ENCODE results near the gene SYNM.

Gene SYNM

DNA sequence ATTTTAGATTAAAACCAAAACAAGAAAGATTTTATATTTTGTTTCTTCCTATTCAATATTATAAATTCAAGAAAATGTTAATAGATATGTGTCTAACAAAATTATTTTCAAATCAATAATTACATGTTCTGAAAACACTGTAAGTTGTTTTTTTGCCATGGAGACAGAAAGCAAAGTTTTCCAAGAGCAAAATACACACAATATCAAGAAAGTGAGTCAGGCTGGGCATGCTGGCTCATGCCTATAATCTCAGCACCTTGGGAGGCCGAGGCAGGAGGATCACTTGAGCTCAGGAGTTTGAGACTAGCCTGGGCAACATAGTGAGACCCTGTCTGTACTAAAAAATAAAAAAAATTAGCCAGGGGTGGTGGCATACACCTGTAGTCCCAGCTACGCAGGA is 72.8 kb downstream of the SYNM start:
- Mint-ChIP-seq H3K27me3 (ENCODE audit: low read depth) (no peaks in the 10 kb centered on the region), H3K27ac (no peak overlapping the region), H3K36me3 (ENCODE audit: low read depth) (peaks cover 21% of the 10 kb centered on the region), H3K4me3 (no peak overlapping the region), H3K9me3 (no peaks in the 10 kb centered on the region), H3K4me1 (peaks cover 42% of the 10 kb centered on the region)
- TF ChIP-seq, protein P1, sequence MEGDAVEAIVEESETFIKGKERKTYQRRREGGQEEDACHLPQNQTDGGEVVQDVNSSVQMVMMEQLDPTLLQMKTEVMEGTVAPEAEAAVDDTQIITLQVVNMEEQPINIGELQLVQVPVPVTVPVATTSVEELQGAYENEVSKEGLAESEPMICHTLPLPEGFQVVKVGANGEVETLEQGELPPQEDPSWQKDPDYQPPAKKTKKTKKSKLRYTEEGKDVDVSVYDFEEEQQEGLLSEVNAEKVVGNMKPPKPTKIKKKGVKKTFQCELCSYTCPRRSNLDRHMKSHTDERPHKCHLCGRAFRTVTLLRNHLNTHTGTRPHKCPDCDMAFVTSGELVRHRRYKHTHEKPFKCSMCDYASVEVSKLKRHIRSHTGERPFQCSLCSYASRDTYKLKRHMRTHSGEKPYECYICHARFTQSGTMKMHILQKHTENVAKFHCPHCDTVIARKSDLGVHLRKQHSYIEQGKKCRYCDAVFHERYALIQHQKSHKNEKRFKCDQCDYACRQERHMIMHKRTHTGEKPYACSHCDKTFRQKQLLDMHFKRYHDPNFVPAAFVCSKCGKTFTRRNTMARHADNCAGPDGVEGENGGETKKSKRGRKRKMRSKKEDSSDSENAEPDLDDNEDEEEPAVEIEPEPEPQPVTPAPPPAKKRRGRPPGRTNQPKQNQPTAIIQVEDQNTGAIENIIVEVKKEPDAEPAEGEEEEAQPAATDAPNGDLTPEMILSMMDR (IDR thresholded peaks at IDR 0.05; ENCODE audit: unreplicated experiment in 3 of 3), result no peak

DNA sequence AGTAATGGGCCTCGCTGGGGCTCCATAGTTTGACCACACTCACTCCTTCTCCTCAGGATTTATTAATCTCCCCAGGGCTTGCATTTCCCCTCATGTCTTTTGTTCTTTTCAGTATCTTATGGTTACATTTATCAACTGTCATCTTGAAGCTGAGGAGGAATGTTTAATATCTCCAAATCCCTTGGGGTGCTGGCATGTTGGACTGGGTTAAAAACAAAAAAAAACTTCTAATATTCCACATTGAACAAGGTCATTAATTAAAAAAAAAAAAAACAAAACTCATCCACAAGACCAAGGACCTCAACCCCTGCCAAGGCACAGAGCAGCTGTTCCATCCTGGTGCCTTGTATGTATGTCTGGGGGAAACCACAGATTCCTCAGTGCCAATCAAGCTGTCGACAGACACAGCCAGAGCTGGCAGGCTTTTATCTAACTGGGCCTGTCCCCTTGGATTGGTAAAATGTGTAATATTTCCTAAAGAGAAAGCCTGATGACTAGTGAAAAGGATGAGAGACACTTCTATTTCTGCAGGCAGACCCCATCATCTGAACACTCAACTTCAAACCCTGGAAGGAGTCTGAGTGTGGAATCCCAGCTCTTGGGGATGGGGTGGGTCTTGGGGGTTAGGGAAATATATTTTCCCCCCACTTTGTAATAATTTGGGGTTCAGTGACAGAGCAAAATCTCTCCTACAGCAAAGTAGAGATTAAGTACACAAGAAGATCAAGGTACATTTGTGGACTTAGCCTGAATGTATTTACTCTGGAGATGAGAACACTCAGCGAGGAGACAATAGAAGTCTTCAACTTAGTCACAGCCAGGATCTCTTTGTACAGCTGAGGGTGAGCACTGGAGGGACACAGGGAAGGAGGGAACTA is 75.4 kb downstream of the SYNM start:
- Mint-ChIP-seq H3K4me3 (no peak overlapping the region), H3K9me3 (no peaks in the 10 kb centered on the region), H3K4me1 (peaks cover 34% of the 10 kb centered on the region), H3K36me3 (ENCODE audit: low read depth) (peaks cover 29% of the 10 kb centered on the region), H3K27me3 (ENCODE audit: low read depth) (no peaks in the 10 kb centered on the region), H3K27ac (peak overlapping the region; percentile 9 to 69 (median 31))
- TF ChIP-seq, protein P1 (IDR thresholded peaks at IDR 0.05; ENCODE audit: unreplicated experiment in 3 of 3), result no peak

DNA sequence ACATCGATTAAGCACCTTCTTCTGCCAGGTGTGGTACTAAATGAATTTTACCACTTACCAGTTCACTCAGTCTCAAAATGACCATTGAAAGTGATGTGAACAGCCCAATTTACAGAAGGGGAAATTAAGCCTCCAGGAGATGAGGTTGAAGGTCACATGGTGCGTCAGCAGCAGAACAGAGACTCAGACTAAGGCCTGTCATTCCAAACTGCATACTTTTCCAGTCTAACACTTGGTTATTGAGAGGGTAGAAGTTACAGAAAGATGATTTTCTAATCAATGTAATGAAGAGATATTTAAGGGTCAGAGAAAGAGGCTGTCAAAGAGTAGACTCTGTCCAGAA is 76.1 kb downstream of the SYNM start:
- TF ChIP-seq, protein P1 (IDR thresholded peaks at IDR 0.05; ENCODE audit: unreplicated experiment in 3 of 3), result no peak
- Mint-ChIP-seq H3K9me3 (no peaks in the 10 kb centered on the region), H3K4me3 (no peak overlapping the region), H3K4me1 (peaks cover 33% of the 10 kb centered on the region), H3K36me3 (ENCODE audit: low read depth) (peaks cover 35% of the 10 kb centered on the region), H3K27ac (peak overlapping the region; percentile 6 to 20 (median 9)), H3K27me3 (ENCODE audit: low read depth) (no peaks in the 10 kb centered on the region)

DNA sequence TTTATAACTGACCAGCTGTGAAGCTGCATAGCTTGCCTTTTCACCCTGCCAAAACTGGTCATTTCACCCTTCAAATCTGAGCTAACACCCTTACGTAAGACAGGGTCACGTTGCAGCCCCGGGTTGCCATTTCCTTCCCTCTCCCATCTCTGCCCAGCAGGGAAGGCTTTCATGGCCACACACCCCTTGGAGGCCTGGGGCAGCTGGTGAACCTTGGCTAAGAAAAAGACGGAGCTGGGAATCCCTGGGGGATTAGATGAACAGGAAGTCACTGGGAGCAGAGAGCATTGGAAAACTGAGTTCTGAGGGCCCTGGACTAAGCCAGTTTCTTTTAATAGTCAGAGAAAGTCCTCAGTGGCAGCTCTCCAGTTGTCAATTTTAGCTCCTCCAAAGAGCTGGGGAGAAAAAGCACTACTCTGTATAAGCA is 76.7 kb downstream of the SYNM start:
- no peaks in the 10 kb centered on the region for H3K9me3 Mint-ChIP-seq
- H3K4me3 Mint-ChIP-seq, result no peak overlapping the region
- TF ChIP-seq, protein P1 (IDR thresholded peaks at IDR 0.05; ENCODE audit: unreplicated experiment in 3 of 3), result no peak
- peak overlapping the region in 2 of 3 experiments; percentile 20 to 36 for H3K27ac Mint-ChIP-seq
- H3K36me3 Mint-ChIP-seq (ENCODE audit: low read depth), result peaks cover 35% of the 10 kb centered on the region
- peaks cover 33% of the 10 kb centered on the region for H3K4me1 Mint-ChIP-seq
- H3K27me3 Mint-ChIP-seq (ENCODE audit: low read depth), result no peaks in the 10 kb centered on the region

DNA sequence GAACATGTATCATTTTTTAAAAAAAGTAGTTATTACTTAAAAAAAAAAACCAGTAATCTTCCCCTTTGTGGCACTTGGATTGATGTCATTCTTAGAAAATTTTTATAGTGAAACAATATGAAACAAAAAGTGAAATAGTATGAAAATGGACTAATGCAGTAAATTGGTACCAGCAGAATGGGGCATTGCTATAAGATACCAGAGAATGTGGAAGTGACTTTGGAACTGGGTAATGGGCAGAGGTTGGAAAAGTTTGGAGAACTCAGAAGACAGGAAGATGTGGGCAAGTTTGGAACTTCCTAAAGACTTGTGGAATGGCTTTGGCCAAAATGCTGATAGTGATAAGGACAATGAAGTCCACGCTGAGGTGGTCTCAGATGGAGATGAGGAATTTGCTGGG is 77.9 kb downstream of the SYNM start:
- Mint-ChIP-seq H3K27me3 (ENCODE audit: low read depth) (no peaks in the 10 kb centered on the region), H3K4me1 (peaks cover 33% of the 10 kb centered on the region), H3K27ac (no peak overlapping the region), H3K4me3 (no peak overlapping the region), H3K36me3 (ENCODE audit: low read depth) (peaks cover 39% of the 10 kb centered on the region), H3K9me3 (no peaks in the 10 kb centered on the region)
- TF ChIP-seq, protein P1 (IDR thresholded peaks at IDR 0.05; ENCODE audit: unreplicated experiment in 3 of 3), result no peak
